ENCODE measurements around the gene HNF4A.
"Not testable (repeated sequence)": the region's sequence is repeated elsewhere in the genome, so short reads cannot be mapped to it uniquely, and the experiment has no call there.

Gene HNF4A

GRCh38 chr20:44324343-44324742 lies 31.2 kb upstream of the HNF4A start:
- no peak for DNase-seq (ENCODE audit: low read depth)
- TF ChIP-seq CTCF (IDR thresholded peaks at IDR 0.05; ENCODE audit: control insufficient read depth, extremely low read depth, insufficient read depth), result no peak
- H3K4me3 ChIP-seq (ENCODE audit: low read depth, low read length), result no peak overlapping the region

GRCh38 chr20:44326391-44327159 lies 28.9 kb upstream of the HNF4A start:
- no peak for DNase-seq (ENCODE audit: low read depth)
- H3K4me3 ChIP-seq (ENCODE audit: low read depth, low read length), result no peak overlapping the region
- no peak for TF ChIP-seq CTCF (IDR thresholded peaks at IDR 0.05; ENCODE audit: control insufficient read depth, extremely low read depth, insufficient read depth)

GRCh38 chr20:44327748-44328147 lies 27.8 kb upstream of the HNF4A start:
- not testable (repeated sequence) for DNase-seq (ENCODE audit: low read depth); H3K4me3 ChIP-seq (ENCODE audit: low read depth, low read length)

- no peak for DNase-seq (ENCODE audit: low read depth)
- no peak for TF ChIP-seq CTCF (IDR thresholded peaks at IDR 0.05; ENCODE audit: control insufficient read depth, extremely low read depth, insufficient read depth)
- H3K4me3 ChIP-seq (ENCODE audit: low read depth, low read length), result no peak overlapping the region
Measured at GRCh38 chr20:44328428-44328827, 27.1 kb upstream of the HNF4A start.

GRCh38 chr20:44331201-44331600 lies 24.3 kb upstream of the HNF4A start:
- no peak for DNase-seq (ENCODE audit: low read depth)
- no peak for TF ChIP-seq CTCF (IDR thresholded peaks at IDR 0.05; ENCODE audit: control insufficient read depth, extremely low read depth, insufficient read depth)
- no peak overlapping the region for H3K4me3 ChIP-seq (ENCODE audit: low read depth, low read length)

GRCh38 chr20:44334306-44334705 lies 21.2 kb upstream of the HNF4A start:
- no peak for DNase-seq (ENCODE audit: low read depth)
- TF ChIP-seq CTCF (IDR thresholded peaks at IDR 0.05; ENCODE audit: control insufficient read depth, extremely low read depth, insufficient read depth), result no peak
- no peak overlapping the region for H3K4me3 ChIP-seq (ENCODE audit: low read depth, low read length)

GRCh38 chr20:44334709-44335108 lies 20.8 kb upstream of the HNF4A start:
- H3K4me3 ChIP-seq (ENCODE audit: low read depth, low read length), result no peak overlapping the region
- TF ChIP-seq CTCF (IDR thresholded peaks at IDR 0.05; ENCODE audit: control insufficient read depth, extremely low read depth, insufficient read depth), result no peak
- DNase-seq (ENCODE audit: low read depth), result no peak

Measured in LNCaP clone FGC (cell line).